Limb (tissue), 2 donors: ENCODE measurements around the gene PAQR5.

Experiments
- DNase-seq, 2 donors: peaks; one replicate each; pipeline ENCODE4 v3.0.0-alpha.2; 2016; ENCODE audit errors: extremely low spot score in 2 of 2

PAQR5 gene

DNA sequence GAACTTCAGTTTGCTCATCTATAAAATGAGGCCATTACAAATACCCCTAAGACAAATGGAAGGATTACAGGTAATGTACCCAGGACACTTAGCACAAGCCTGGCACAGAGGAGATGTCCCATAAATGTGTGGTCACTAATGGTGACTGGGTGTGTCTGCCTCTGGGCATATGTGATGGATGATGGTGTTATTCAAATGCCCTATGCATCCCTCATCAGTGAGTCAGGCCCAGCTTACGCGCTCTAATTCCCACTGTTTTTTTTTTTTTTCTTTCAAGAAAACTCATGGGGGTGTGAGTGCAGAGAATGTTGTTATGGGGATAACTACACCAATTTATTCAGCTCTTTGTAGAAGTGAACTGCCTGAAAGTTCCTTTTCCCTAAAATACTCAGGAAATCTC is 91.9 kb downstream of the PAQR5 start:
- DNase-seq: no peak

DNA sequence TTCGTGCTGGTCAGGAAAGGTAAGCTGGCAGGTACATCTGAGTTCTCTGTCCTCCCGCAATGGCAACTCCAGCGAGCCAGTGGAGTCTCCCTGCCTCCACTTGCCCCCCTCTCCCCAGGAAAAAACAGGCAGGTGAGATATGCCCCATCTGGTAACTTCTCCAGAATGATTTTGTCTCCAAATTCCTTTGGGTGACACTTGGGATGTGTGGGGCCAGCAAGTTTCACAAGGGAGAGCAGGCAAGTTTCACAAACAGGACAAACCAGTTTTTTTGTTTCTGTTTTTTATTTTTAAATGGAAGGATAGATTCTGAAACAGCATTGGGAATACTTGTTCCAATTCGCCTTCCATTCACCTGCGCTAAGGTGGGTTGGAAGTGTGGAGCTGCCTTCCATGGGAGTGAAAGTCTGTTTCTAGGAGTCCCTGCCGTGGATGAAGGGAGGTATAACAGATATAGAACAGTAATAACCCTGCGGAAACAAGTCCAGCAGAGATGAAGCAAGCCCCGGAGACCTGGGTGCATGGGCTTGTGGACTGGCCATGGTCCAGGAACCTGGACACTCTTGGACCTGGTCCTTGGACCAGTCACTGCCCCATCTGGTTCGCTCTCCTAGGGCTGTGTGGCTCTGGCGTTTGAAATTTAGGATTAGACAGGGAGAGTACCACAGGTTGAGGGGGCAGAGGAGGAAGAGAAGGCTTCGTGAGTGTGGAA is 92.5 kb downstream of the PAQR5 start:
- no peak for DNase-seq

DNA sequence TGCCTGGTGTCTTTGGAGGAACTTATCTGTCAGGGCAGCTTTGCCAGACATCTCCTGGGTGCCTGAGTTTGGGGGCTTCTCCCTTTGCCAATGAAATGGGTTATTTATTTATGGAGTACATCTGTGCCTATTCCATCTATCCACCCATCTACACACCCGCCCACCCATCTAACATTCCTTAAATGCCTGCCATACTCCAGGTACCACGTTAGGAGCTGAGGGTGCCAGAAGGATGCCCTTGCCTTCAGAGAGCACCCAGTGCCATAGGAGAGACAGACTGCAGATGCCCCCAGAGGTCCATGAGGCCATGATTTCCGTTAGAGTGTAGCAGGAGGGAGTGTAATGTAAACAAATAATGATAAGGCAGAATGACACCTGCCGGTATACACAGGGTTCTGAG is 93.6 kb downstream of the PAQR5 start:
- no peak for DNase-seq

DNA sequence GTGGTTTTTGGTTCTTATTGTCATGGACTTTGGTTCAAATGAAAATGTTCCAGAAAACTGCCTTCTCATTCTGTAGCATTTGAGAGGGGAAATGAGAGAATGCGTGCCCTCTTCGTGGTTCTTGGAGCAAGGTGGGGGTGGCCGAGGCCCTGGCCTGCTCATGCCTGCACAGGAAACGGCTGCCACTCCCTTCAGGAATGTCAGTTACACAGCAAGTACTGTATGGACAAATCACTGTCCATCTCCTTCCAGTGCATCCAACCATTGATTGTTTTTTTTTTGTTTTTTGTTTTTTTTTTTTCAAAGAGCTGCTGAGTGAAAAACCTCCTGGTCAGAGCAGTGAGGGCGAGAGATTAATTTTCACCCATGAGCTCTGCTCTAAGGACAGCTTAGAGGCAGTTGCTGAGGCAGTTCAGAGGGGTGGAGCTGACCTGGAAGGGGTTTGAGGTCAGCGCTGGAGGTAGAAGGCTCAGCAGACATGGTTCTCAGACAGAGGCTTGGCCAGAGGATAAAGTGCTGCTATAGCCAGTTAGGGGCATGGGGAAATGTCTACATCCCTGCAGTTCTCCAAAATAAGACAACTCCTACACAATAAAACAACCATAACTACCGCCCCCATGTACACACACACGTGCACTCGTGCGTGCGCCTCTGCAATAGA is 95.2 kb downstream of the PAQR5 start:
- DNase-seq: no peak

DNA sequence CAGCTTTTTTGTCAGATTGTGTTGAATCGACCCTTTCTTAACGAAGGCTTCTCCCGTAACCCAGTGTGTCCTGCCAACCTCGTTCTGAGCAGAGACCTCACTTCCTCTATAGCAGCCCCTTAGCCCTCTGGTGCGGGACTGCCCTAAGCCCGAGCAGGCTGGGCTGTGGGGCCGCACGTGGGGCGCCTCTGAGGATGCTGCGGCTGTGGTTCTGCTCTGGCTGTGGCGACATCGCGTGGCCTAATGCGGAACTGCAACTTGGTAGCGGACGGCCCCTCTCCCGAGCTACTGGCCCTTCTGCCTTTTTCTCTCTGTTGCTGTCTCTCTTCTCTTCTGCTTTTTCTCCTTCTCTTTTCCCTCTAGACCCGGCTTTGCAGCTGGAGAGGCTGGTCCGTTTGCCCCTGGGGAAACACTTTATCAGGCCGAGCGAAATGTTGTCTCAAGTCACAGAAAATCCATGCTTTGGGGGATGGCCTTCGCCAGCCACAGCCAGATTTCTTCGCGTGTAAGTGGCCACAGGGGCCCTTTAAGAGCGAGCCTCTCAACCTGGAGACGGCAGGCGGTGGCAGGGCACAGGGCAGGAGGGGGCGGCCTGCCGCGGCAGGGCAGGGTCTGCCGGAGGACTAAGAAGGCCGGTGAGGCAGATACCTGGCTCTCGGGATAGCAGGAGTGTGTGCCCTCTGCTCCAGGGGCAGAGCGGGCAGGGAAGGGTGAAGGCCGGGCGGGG is 96.0 kb downstream of the PAQR5 start:
- peak; percentile 73 to 94 for DNase-seq

DNA sequence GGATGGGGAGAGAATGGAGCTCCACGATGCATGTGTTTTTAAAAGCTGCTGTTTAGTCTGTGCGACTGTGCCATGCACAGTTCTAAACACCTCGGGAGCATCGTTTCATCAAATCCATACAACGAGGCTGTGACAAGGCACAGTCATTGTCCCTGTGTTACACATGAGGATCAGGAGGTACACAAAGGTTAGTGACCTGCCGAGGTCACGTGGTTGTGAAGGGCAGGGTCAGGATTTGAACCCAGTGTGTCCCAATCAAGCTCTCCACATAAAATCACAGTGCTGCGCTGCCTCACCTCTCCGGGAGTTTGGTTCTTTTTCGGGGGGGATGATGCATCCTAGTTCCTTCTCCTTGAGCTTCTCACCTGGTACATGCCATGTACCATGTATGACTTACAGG is 96.7 kb downstream of the PAQR5 start:
- no peak for DNase-seq

DNA sequence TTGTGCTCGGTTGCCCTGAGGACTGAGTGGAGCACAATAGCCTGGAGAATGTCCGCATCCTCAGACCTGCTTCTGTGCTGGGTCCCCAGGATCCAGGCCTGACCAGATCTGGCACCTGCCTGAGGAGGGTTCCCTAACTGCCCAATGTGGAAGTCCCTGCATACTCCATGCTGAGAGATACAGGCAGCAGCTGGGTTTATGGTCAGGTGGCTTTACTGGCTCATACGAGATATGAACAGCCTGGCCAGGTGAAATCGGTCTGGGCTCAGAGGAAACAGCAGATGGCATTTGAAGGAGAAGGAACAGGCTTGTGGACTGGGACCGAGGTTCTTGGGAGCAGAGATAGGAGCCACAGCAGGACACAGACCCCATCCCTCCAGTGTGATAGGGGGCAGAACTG is 97.3 kb downstream of the PAQR5 start:
- no peak for DNase-seq

DNA sequence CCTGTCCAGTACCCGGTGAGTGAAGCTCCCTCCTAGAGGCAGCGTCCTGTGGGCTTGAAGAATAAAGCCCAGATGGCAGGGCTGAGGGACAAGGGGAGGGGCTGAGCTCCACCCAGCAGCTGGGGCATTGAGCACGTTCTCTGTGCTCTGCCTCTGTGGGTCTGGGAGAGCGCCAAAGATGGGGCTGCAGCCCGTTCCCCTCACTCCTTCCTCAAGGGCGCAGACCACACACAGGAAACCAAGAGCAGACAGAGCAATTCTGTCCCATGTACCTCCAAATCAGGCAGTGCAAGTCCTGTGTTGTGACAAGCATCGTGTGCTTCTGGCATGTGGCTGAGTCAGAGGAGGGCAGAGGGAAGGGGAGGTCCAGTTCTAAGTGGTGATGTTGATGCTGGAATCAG is 99.8 kb downstream of the PAQR5 start:
- no peak for DNase-seq

DNA sequence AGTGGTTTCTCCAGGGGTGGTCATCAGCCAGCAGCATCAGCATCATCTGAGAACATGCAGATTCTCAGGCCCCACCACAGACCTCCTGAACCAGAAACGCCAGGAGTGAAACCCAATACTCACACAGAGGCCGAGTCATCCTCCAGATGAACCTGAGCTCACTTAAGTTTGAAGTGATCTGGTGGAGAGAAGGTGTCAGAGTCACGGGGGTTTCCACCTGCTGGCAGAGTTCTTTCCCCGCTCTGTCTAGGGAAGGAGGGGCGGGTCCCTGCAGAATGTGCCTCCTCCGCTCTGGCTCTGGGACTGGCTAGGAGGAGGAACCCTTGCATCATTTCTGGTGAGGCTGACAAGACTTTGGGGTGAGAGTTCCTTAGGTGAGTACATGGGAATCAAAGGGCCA is 102.1 kb downstream of the PAQR5 start:
- DNase-seq: no peak

DNA sequence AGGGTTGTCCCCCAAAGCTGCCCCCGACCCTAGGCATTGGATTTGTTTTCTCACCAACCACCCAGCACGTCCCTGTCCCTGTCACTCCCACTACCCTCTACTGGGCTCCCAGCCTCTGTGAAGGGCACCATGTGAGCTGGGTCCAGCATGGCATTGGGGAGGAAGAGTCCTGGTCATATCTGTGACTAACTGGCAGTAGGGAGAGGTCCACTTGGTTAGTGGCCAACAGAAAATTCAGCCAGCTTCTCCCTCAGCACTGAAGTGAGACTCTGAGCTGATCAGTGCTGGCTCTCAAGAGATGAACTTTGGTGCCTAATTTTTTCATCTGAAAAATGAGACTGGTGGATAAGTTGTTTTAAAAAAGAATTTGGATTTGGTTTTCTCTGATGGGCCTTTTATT is 104.1 kb downstream of the PAQR5 start:
- no peak for DNase-seq

DNA sequence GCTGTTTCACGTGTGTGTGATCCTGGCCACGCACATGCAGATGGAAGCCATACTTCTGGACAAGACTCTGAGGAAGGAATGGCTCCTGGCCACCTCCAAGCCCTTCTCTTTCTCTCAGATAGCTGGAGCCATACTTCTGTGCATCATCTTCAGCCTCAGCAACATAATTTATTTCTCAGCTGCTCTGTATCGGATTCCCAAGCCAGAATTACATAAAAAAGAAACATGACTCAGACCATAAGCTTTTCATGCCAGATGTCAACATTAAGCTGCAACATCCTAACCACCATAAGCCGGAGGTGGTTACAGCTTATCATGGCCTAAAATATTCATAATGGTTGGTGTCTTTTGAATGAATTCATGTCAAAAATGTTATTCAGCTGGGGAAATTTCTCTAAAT is 104.9 kb downstream of the PAQR5 start:
- DNase-seq: peak in 1 of 2 donors; percentile 42

DNA sequence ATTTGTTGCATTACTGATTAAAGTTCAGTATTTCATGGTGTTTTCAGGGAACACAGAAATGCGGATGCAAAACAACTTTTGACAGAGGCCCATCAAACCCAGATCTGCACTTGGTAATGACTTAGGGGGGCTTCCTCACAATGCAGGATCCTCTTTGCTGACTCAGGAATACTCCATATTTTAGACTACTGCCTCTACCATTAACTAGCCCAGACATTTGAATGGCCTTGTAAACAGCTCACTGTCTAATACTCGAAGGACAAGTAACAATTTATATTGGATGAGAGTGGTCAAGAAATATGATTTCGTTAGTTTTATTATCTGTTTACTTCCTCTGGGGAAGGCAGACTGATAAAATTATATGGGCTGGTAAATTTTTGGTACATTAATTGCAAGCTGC is 106.4 kb downstream of the PAQR5 start:
- no peak for DNase-seq

DNA sequence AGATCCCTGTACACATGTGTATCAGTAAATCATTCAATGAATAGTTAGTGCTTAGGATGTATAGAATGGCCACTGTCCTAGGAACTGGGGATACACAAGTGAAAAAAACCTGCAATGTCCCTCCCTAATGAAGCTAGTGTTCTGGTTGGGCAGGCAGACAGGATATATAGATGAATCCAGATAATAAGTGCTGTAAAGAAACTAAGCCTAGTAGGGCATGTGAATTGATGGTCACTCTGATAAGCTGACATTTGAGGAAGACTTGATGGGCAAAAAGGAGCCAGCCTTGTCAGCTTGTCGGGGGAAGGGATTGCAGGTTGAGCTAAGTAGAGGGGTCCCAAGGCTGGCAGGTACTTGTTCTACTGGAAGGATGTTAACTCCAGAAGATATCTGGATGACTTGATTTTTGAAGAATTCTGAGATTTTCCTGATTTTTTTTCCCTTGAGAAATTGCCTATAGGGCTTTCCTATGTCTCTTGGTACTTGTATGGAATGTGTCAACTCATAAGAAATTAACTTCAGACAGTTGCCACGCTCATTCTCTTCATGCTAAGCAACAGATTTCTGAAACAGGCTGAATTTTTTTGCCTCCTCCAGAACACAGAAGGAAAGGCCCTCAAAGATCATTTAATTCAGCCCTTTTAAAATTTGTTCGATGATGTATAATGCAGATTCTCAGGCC is 109.1 kb downstream of the PAQR5 start:
- DNase-seq: no peak

DNA sequence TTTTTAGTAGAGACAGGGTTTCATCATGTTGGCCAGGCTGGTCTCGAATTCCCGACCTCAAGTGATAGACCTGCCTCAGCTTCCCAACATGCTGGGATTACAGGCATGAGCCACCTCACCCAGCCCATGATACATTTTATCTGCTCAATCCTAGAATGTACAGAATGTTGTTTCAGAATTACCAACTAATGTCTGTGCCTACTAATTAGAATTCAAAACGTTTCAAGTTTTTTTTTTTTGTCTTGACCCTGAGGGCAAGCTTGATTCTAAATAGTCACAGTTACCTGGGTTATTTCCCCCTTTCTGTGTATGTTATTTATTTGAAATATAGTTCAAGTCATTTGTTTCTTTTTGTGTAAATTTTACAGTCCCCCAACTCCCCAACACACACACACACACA is 110.1 kb downstream of the PAQR5 start:
- no peak for DNase-seq

DNA sequence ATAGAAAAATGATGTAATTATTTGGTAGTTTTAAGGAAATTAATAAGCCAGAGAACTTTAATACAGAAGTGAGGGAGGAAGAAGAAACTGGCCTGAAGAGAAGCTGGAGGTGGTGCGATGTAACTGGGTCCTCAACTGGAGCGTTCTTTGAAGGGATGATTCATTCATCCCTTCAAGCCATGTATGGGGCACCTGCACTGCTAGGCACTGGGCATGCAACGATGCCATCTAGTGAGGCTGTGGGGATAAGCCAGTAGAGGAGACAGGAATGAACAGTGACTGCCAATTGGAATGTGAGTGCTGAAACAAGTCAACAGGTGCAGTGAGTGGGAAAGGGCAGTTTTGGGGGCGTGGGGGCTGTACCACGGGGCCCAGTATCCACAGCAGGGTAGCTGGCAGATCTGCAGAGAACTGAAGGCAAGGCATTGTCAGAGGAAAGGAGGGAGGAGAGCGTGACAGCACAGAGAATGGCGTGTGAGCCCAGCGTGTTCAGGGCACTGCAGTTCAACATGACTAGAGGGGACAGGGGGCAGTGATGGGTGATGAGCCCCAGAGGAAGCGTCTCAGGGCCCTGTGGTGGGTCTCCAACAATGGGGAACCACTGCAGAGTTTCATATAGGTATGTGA is 111.6 kb downstream of the PAQR5 start:
- peak in 1 of 2 donors; percentile 16 for DNase-seq

DNA sequence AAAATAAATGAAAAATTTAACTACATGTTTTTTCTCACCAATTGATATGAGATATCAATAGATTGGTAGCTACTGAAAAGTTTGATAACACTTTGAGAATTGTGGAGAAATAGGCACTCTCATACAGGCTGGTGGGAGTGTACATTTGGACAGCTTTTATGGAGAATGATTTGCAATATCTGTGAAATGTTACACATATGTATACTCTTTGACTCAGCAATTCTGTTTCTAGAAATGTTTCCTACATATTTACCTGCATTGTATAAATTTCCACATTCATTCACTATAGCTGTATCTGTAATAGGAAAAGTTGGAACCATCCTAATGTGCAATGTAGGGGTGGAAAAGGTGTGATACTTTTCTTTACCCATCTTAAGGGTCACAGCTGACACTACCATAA is 113.6 kb downstream of the PAQR5 start:
- DNase-seq: no peak

DNA sequence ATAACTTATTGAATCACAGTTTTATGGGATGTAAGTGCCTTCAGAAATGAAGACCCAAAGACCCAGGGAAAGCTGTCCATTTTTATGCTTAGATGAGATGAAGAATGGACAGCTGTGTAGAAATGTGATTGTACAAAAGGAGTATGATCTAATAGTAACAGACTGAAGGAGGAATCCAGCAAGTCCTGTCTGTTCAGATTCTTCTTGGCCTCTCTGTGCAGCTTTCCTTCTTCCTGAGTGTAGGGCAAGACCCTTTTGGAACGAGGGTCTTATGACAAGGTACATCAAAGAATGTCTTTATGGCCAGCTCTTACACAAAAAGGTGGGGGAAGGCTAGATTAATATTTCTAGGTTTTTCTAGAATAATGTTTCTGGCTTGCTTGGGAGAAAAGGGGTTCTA is 114.0 kb downstream of the PAQR5 start:
- DNase-seq: no peak

DNA sequence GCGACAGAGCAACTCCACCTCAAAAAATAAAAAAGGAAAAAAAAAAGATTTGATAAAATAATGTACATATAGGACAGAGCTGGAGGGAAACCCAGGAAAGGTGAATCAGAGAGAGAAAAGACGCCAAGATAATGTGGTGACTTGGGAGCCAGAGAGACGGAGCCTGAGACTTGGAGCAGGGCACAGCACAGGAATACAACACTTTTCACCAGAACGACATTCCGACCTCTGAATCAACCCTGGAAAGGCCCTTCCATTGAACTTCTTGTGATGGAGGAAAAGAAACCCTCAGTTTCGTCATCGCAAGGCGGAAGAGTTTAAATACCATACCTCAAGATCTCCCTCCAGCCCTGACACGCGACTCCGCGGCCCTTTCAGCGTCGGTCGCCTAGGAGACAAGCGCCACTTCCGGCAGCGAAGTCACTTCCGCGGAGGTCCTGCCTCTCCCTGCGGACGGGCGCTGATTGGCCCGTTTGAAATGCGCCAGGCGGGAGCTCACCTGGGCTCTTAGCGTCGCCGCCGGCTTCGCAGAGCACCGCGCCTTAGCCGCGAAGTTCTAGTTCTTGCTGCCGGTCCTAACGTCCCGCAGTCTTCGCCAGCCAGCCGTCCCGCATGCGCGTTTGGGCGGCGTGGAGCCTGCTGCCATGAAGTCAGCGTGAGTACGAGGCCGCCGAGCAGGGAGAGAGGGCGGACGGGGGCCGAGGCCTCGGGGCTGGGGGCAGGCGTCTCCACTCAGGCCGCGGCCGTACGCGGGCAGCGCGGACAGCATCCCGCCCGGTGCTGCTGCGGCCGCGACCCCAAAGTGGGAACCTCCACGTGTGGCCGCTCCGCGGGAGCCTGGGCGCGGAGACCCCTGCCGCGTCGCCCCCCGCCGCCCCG is 115.3 kb downstream of the PAQR5 start, which contains the start of gene KIF23:
TSS of gene KIF23 (plus strand) at position 528 of the 879 bp plus-strand sequence. CDS start at position 645, 117 bp downstream.
- peak; percentile 92 to 94 for DNase-seq

DNA sequence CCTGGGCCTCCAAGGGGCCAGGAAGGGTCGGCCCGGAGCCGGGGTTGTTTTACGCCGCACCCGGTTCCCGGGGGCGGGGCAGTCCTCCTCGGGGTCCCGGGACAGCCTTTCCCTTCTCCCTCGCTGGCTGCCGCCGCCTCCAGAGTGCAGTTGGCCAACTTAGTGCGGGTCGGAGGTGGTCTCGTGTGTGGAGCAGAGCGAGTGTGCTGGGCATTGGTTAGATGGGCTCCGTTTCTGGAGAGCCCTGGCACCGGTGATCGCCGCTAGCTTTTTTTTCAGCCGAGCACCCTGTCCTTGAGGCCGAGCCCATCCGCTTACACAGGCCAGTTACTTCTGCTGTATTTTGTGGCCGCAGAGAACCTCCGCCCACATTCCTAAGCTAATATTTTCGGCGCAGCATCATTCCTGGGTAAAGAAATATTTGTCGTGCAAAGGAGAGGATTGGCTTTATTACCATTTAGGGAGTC is 116.0 kb downstream of the PAQR5 start:
- peak; percentile 58 to 68 for DNase-seq

DNA sequence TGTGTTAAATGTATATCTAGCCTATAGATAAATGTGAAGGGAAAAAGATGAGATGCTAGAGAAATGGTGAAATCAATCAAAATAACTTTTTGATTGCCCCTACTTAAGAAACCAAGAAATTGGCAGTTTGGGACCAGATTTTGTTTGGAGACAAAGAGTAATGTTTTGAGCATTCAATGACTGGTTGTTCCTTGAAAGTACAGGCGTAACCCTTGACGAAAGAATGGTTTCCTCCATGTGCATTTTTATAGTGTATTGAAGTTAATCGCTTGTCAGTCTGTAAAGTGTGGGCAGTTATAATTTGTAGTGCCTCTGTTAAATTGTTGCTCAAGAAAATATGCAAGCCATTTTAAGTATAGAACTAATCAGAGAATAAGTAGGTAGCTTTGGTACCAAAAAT is 116.7 kb downstream of the PAQR5 start:
- DNase-seq: no peak
